HG02571 (cell line): ENCODE measurements around the gene SEZ6.

Experiments used
- ATAC-seq: cut with Tn5 transposase; IDR thresholded peaks from one replicate; pipeline ENCODE4 v1.9.1; 2021; ENCODE audit warnings: mild to moderate bottlenecking, moderate library complexity; ENCODE audit not compliant: unreplicated experiment

SEZ6 gene

GRCh38 chr17:28907709-28908475 lies 97.9 kb downstream of the SEZ6 start:
- ATAC-seq = no peak

- ATAC-seq = no peak
Measured at GRCh38 chr17:28906706-28907438, 99.0 kb downstream of the SEZ6 start.

GRCh38 chr17:28906276-28906675 lies 99.6 kb downstream of the SEZ6 start:
- no peak for ATAC-seq
